NK-92 (cell line): Measurements from ENCODE around the gene UPF3B.
"Not testable (repeated sequence)": the region's sequence is repeated elsewhere in the genome, so short reads cannot be mapped to it uniquely, and the experiment has no call there.

Experiments
- DNase-seq: peaks from one replicate; lab custom pipeline; 2025; ENCODE audit not compliant: unreplicated experiment; lab: John Stamatoyannopoulos, UW

Gene UPF3B

DNA sequence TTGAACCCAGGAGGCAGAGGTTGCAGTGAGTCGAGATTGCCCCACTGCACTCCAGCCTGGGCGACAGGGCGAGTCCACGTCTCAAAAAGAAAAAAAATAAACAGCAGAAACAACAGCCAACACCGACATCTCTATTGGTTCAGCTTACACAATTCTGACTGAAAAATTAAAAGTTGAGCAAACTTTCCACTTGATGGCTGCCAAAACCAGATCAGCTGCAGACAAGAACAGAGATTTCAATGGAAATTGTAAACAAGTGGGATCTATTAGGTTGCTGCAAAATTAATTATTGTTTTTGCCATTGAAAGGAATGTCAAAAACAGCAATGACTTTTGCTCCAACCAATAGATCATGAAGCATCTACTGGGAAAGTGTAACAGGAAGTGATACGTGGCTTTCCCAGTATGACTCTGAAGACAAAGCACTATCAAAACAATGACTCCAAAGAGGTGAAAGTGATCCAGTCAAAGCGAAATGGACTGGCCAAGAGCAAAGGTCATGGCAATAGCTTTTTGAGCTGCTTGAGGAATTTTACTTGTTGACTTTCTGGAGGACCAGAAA lies 26.3 kb downstream of the UPF3B start:
- DNase-seq, result no peak

DNA sequence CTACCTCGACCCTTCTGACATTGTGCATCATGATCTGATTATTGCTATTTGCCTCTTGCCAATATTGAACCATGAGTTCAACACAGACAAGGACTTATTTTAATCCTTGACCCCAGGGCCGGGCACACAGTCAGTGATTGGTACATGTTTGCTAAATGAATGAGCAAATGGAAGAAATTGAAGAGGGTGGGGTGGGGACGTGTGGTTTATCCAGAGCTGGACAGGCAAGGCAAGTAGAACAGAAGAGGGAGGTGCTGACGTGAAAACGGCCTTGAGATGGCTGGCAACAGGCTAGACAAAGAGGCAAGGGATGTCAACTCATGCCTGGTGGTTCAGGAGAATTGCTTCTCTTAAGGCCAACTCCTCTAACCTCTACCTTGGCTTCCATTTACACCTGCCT lies 28.5 kb downstream of the UPF3B start:
- DNase-seq, result not testable (repeated sequence)

DNA sequence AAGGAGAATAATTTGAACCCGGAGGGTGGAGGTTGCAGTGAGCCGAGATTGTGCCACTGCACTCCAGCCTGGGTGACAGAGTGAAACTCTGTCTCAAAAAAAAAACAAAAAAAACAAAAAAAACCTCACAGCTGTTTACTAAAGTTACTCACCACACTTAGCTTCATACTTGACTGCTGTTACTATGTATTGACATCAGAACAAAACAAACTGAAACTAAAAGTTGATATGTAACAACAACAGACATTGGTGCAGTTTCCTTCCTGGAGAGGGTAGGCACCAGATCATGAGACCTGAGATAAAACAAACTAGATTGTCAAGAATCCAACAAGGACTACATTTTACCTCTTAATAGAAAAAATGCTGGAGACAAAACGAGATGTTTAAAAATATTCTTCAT lies 31.1 kb downstream of the UPF3B start:
- DNase-seq, result not testable (repeated sequence)

DNA sequence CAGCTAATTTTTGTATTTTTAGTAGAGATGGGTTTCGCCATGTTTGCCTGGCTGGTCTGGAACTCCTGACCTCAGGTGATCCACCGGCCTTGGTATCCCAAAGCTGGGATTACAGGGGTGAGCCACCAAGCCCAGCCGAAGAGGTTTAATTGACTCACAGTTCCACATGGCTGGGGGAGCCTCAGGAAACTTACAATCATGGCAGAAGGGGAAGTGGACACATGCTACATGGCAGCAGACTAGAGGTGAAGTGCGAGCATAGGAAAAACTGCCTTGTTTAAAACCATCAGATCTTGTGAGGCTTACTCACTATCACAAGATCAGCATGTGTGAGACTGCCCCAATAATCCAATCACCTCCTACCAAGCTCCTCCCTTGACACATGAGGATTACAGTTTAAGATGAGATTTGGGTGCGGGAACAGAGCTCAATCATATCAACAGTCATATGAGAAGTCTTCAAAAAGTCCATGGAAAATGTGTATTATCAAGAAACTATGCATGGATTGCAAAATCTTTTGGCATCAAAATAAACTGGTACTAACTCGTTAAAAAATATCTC lies 35.6 kb downstream of the UPF3B start:
- DNase-seq, result no peak

DNA sequence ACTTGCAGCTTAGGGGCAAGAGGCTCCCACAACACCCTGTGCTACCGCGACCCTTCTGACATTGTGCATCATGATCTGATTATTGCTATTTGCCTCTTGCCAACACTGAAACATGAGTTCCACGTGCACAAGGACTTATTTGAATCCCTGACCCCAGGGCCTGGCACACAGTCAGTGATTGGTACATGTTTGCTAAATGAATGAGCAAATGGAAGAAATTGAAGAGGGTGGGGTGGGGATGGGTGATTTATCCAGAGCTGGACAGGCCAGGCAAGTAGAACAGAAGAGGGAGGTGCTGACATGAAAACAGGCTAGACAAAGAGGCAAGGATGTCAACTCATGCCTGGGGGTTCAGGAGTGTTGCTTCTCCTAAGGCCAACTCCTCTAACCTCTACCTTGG lies 36.5 kb downstream of the UPF3B start:
- DNase-seq, result no peak

DNA sequence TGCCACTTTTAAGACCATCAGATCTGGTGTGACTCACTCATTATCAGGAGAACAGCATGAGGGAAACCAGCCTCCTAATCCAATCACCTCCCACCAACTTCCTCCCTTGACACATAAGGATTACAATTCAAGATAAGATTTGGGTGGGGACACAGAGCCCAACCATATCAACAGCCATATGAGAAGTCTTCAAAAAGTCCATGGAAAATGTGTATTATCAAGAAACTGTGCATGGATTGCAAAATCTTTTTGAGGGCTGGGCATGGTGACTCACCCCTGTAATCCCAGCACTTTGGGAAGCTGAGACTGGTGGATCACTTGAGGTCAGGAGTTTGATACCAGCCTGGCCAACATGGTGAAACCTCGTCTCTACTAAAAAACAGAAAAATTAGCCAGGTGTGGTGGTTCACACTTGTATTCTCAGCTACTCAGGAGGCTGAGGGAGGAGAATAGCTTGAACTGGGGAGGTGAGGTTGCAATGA lies 43.5 kb downstream of the UPF3B start:
- DNase-seq, result no peak

DNA sequence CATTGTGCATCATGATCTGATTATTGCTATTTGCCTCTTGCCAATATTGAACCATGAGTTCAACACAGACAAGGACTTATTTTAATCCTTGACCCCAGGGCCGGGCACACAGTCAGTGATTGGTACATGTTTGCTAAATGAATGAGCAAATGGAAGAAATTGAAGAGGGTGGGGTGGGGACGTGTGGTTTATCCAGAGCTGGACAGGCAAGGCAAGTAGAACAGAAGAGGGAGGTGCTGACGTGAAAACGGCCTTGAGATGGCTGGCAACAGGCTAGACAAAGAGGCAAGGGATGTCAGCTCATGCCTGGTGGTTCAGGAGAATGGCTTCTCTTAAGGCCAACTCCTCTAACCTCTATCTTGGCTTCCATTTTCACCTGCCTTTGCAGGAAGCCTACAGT lies 44.3 kb downstream of the UPF3B start:
- not testable (repeated sequence) for DNase-seq

DNA sequence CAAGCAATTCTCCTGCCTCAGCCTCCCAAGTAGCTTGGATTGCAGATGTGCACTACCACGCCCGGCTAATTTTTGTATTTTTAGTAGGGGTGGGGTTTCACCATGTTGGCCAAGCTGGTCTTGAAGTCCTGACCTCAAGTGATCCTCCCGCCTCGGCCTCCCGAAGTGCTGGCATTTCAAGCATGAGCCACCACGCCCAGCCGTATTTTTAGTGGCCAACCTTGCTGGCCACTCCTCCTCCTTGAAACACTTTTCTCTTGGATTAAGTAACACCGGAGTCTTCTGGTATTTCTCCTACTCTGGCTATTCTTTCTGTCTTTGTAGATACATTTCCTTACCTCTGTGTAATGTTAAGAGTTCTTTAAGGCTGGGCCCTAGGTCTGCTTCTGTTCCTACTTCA lies 50.2 kb downstream of the UPF3B start:
- no peak for DNase-seq

DNA sequence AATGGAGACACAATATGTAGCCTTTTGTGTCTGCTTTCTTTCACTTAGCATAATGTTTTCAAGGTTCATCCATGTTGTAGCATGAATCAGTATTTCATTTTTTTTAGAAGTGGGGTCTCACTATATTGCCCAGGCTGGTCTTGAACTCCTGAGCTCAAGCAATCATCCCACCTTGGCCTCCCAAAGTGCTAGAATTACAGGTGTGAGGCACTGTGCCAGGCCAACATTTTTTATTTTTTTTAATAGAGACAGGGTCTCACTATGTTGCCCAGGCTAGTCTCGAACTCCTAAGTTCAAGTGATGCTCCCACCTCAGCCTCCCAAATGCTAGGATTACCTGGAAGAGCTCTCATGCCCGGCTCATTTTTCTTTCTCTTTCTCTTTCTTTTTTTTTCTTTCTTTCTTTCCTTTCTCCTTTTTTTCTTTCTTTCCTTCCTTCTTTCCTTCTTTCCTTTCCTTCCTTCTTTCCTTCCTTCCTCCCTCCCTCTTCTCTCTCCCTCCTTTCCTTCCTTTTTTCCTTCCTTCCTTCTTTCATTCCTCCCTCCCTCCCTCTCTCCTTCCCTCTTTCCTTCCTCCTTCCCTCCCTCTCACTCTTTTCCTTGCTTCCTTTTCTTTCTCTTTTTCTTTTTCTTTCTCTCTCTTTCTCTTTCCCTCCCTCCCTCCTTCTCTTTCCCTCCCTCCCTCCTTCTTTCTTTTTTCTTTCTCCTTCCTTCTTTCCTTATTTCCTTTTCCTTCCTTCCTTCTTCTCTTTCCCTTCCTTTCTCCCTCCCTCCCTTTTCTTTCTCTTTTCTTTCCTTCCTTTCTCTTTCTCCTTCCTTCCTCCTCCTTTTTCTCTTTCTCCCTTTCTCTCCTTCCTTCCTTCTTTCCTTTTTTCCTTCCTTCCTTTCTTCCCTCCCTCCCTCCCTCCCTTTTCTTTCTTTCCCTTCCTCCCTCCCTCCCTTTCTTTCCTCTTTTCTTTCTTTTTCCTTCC lies 51.2 kb downstream of the UPF3B start:
- DNase-seq, result no peak

DNA sequence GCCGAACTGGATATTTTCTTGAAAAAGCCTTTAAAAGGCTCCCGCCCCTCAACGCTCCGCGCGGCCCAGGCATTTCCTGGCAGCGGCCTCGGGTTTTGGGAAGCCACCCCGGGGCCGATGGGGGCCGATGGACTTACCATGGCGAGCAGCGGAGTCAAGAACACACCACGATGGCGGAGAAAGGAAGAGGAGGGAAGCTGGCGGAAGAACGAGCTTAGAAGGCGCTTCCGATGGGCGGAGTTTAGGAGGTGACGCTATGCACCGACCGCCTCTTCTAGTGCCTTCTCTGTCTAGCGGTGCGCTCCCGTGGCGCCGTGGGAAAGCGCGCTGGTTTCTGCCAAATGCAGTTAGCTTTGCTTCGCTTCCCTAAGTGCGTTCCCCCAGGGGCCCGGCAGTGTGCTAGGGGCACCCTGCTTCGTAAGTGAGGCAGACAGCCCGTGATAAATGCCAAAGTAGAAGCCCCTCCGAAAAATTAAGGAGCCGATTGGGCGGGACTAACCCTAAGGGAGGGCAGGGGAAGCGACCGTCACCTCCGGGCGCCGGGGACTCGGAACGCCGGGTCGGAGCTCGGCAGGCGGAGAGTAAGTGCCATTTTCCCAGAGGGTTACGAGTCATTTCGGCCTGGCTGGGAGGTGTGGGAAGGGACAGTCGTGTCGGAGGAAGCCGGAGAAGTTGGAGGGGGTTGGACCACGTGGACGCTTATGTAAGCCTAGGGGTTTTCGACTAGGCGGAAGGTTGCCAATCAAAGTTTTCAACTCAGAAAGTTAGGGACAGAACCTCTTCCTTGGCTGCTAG lies 61.1 kb downstream of the UPF3B start, which contains the start of gene RPL39:
TSS of gene RPL39 (minus strand) at position 194 of the 795 bp plus-strand sequence. CDS start at position 140, 54 bp downstream.
- DNase-seq, result peak; percentile 1

DNA sequence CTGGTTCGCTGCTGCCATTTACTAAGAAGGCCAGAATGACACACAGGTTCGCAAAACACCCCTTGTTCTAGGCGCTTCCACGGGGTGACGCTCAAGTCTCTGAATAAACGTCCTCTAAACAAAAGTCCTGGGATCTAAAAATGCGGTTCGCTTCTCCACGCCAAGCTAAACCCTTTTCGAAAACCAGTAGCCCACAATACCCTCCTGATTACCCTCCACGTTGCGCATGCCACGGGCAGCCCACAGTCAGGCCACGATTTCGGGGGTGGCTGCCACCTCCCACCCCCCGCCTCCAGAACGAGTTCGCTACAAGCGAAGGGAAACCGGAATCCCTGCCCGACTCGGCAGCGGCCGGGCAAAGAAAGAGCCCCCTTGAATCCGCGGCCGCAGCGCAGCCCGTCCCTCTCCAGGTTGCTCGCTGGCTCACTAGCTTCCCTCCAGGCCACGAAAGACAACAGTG lies 61.8 kb downstream of the UPF3B start:
- no peak for DNase-seq

DNA sequence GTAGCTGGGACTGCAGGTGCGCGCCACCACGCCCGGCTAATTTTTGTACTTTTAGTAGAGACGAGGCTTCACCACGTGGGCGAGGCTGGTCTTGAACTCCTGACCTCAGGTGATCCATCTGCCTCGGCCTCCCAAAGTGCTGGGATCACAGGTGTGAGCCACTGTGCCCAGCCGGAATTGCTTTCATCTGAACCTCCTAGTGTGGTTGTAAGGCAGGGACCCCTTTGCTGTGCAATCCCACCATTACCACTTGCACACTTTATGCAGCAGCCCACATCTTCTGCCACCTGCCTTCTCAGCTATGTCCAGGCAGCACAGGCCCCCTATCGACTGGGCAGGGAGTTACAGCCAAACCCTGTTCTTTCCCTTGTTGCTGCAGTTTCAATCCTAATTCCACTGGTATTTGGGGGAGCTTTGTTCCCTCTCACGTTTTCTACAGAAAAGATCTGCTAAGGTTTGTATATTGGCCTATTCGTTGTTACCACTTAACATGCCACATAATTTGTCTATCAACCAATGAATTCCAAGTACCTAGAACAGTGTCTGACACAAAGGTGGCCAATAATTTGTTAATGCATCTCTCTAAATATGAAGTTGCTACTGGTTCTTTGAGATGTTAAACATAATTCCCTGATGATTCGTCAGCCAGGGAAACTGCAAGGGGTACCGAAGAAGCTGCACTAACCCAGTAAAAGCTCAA lies 67.9 kb downstream of the UPF3B start:
- DNase-seq, result no peak
